ENCODE measurements around the gene MERTK. TPM values are rescaled to one million over a fixed set of nuclear protein-coding genes. Genes with fewer than 3 reads are reported as not detected.

Gene MERTK
- total and polyA plus RNA-seq, 2 of the 8 experiments (the other 6 are each of a cell fraction or from before 2014, with no cell fraction given) = 6.5 to 7.0 TPM

DNA sequence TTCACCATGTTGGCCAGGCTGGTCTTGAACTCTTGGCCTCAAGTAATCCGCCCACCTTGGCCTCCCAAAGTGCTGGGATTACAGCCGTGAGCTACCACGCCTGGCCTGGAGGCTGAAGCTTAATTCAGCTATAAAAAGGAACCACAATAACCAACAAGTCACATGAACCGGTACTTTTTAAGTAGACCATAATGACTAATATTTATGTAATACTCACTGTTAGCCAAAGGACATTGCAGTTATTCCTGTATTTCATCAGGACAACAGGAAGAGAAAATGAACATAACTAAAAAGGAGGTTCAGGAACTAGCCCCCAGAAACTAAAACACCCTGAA is 107.6 kb downstream of the MERTK start (continued):
- TF ChIP-seq, protein P1, sequence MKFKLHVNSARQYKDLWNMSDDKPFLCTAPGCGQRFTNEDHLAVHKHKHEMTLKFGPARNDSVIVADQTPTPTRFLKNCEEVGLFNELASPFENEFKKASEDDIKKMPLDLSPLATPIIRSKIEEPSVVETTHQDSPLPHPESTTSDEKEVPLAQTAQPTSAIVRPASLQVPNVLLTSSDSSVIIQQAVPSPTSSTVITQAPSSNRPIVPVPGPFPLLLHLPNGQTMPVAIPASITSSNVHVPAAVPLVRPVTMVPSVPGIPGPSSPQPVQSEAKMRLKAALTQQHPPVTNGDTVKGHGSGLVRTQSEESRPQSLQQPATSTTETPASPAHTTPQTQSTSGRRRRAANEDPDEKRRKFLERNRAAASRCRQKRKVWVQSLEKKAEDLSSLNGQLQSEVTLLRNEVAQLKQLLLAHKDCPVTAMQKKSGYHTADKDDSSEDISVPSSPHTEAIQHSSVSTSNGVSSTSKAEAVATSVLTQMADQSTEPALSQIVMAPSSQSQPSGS (IDR thresholded peaks at IDR 0.05; ENCODE audit: low read length) = no peak

Measured in H1 (cell line).